CD4-positive, alpha-beta T cell treated with Interleukin-21 for 1 hour (primary cell): ENCODE results near the gene EIF2D.
"Not testable (repeated sequence)": the region's sequence is repeated elsewhere in the genome, so short reads cannot be mapped to it uniquely, and the experiment has no call there.

ENCODE experiments used
- DNase-seq: peaks from one replicate; pipeline ENCODE4 v3.0.0-alpha.2; 2020

The EIF2D gene

GRCh38 chr1:206612129-206612876, at the start of gene EIF2D:
EIF2D (minus strand) TSS chr1:206612465; CDS start chr1:206612342, 123 bp downstream.
- DNase-seq = peak; percentile 94

GRCh38 chr1:206661161-206661820, 49.0 kb upstream of the EIF2D start:
- no peak for DNase-seq

- DNase-seq = no peak
Observed at GRCh38 chr1:206660136-206660535, 47.9 kb upstream of the EIF2D start.

GRCh38 chr1:206658981-206659273, 46.7 kb upstream of the EIF2D start:
- DNase-seq = no peak

GRCh38 chr1:206658264-206658980, 46.2 kb upstream of the EIF2D start:
- DNase-seq = peak; percentile 56

GRCh38 chr1:206657751-206658150, 45.5 kb upstream of the EIF2D start:
- DNase-seq = no peak

- DNase-seq = no peak
Observed at GRCh38 chr1:206656936-206657335, 44.7 kb upstream of the EIF2D start.

GRCh38 chr1:206655471-206655882, 43.2 kb upstream of the EIF2D start:
- no peak for DNase-seq

GRCh38 chr1:206654828-206655227, 42.6 kb upstream of the EIF2D start:
- no peak for DNase-seq

GRCh38 chr1:206653715-206654459, 41.6 kb upstream of the EIF2D start:
- DNase-seq = no peak

- DNase-seq = no peak
Observed at GRCh38 chr1:206651958-206652890, 40.0 kb upstream of the EIF2D start.

- no peak for DNase-seq
Observed at GRCh38 chr1:206651014-206651413, 38.7 kb upstream of the EIF2D start.

- no peak for DNase-seq
Observed at GRCh38 chr1:206649261-206649921, 37.1 kb upstream of the EIF2D start.

- no peak for DNase-seq
Observed at GRCh38 chr1:206647224-206647623, 35.0 kb upstream of the EIF2D start.

GRCh38 chr1:206646504-206646903, 34.2 kb upstream of the EIF2D start:
- no peak for DNase-seq

- DNase-seq = no peak
Observed at GRCh38 chr1:206643118-206643698, 30.9 kb upstream of the EIF2D start.

GRCh38 chr1:206642074-206642473, 29.8 kb upstream of the EIF2D start:
- not testable (repeated sequence) for DNase-seq

- DNase-seq = no peak
Observed at GRCh38 chr1:206637605-206638004, 25.3 kb upstream of the EIF2D start.

- no peak for DNase-seq
Observed at GRCh38 chr1:206636671-206637070, 24.4 kb upstream of the EIF2D start.

GRCh38 chr1:206635978-206636345, 23.7 kb upstream of the EIF2D start:
- DNase-seq = peak; percentile 16
